Measurements from ENCODE around the gene GGA2. TPM values are rescaled to one million over a fixed set of nuclear protein-coding genes. Genes with fewer than 3 reads are reported as not detected.

The GGA2 gene
- total RNA-seq, 1 donor, result 18.1 TPM

- peaks cover 31% of the 10 kb centered on the region for H3K4me1 ChIP-seq (ENCODE audit: insufficient read depth, low read length)
- no peaks in the 10 kb centered on the region for H3K27me3 ChIP-seq (ENCODE audit: insufficient read depth, low read length)
- peak; percentile 64 for DNase-seq (ENCODE audit: insufficient read length, low spot score, missing footprints)
- H3K27ac ChIP-seq (ENCODE audit: low read depth, low read length), result peak overlapping the region; percentile 78
- H4K20me1 ChIP-seq (ENCODE audit: insufficient read depth, low read length), result peaks cover 76% of the 10 kb centered on the region
- TF ChIP-seq CTCF (IDR thresholded peaks at IDR 0.05; ENCODE audit: extremely low read depth, low read depth, low read length), result no peak
- peak overlapping the region; percentile 69 for H3K4me2 ChIP-seq (ENCODE audit: insufficient read depth, low read length)
- no peak overlapping the region for H2AFZ ChIP-seq (ENCODE audit: low read length)
- H3K4me3 ChIP-seq (ENCODE audit: insufficient read depth, low read length), result peak overlapping the region; percentile 33
- no peaks in the 10 kb centered on the region for H3K36me3 ChIP-seq (ENCODE audit: insufficient read depth, low read length)
- peaks cover 54% of the 10 kb centered on the region for H3K79me2 ChIP-seq (ENCODE audit: insufficient read depth, low read length)
- H3K9me3 ChIP-seq (ENCODE audit: low read depth, low read length), result no peaks in the 10 kb centered on the region
Observed at GRCh38 chr16:23505180-23505665, 5.1 kb downstream of the GGA2 start.

- Histone ChIP-seq H3K27me3 (ENCODE audit: insufficient read depth, low read length) (no peaks in the 10 kb centered on the region), H3K4me3 (ENCODE audit: insufficient read depth, low read length) (peak overlapping the region; percentile 33), H3K4me2 (ENCODE audit: insufficient read depth, low read length) (peak overlapping the region; percentile 69), H2AFZ (ENCODE audit: low read length) (no peak overlapping the region), H3K79me2 (ENCODE audit: insufficient read depth, low read length) (peaks cover 59% of the 10 kb centered on the region), H3K36me3 (ENCODE audit: insufficient read depth, low read length) (no peaks in the 10 kb centered on the region), H3K4me1 (ENCODE audit: insufficient read depth, low read length) (peaks cover 31% of the 10 kb centered on the region), H3K9me3 (ENCODE audit: low read depth, low read length) (no peaks in the 10 kb centered on the region), H3K27ac (ENCODE audit: low read depth, low read length) (peak overlapping the region; percentile 78), H4K20me1 (ENCODE audit: insufficient read depth, low read length) (peaks cover 82% of the 10 kb centered on the region)
- peak; percentile 8 for TF ChIP-seq CTCF (IDR thresholded peaks at IDR 0.05; ENCODE audit: extremely low read depth, low read depth, low read length)
- DNase-seq (ENCODE audit: insufficient read length, low spot score, missing footprints), result peak; percentile 95
Observed at GRCh38 chr16:23504453-23505179, 5.7 kb downstream of the GGA2 start.

GRCh38 chr16:23504076-23504452 is 6.2 kb downstream of the GGA2 start:
- H3K27ac ChIP-seq (ENCODE audit: low read depth, low read length), result peak overlapping the region; percentile 78
- peak overlapping the region; percentile 2 for H3K4me3 ChIP-seq (ENCODE audit: insufficient read depth, low read length)
- H3K9me3 ChIP-seq (ENCODE audit: low read depth, low read length), result no peaks in the 10 kb centered on the region
- H3K4me1 ChIP-seq (ENCODE audit: insufficient read depth, low read length), result peaks cover 26% of the 10 kb centered on the region
- no peaks in the 10 kb centered on the region for H3K27me3 ChIP-seq (ENCODE audit: insufficient read depth, low read length)
- DNase-seq (ENCODE audit: insufficient read length, low spot score, missing footprints), result peak; percentile 91
- no peak overlapping the region for H2AFZ ChIP-seq (ENCODE audit: low read length)
- peak overlapping the region; percentile 69 for H3K4me2 ChIP-seq (ENCODE audit: insufficient read depth, low read length)
- H4K20me1 ChIP-seq (ENCODE audit: insufficient read depth, low read length), result peaks cover 80% of the 10 kb centered on the region
- peaks cover 55% of the 10 kb centered on the region for H3K79me2 ChIP-seq (ENCODE audit: insufficient read depth, low read length)
- H3K36me3 ChIP-seq (ENCODE audit: insufficient read depth, low read length), result no peaks in the 10 kb centered on the region
- no peak for TF ChIP-seq CTCF (IDR thresholded peaks at IDR 0.05; ENCODE audit: extremely low read depth, low read depth, low read length)

DNA sequence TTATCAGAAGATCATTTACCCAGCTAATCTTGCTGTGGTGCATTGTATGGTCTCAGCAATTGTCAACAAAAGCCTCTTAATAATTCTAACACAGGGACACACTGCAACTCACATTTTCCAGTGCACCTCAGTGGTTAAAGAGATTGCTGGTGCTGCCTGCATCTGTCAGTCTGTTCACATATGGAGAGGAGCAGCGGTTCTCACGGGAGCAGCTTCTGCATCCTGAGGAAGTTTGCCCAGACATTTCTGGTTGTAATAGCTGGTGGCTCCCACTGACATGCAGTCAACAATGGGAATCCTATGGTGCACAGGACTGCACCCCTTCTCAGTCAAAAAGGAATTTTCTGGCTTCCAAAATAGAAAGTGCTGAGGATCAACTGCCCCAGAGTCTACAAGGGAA is 7.8 kb downstream of the GGA2 start:
- Histone ChIP-seq H3K27me3 (ENCODE audit: insufficient read depth, low read length) (no peaks in the 10 kb centered on the region), H3K4me1 (ENCODE audit: insufficient read depth, low read length) (peaks cover 19% of the 10 kb centered on the region), H3K9me3 (ENCODE audit: low read depth, low read length) (no peaks in the 10 kb centered on the region), H3K36me3 (ENCODE audit: insufficient read depth, low read length) (no peaks in the 10 kb centered on the region), H3K4me2 (ENCODE audit: insufficient read depth, low read length) (no peak overlapping the region), H4K20me1 (ENCODE audit: insufficient read depth, low read length) (peaks cover 74% of the 10 kb centered on the region), H3K27ac (ENCODE audit: low read depth, low read length) (no peak overlapping the region), H2AFZ (ENCODE audit: low read length) (no peak overlapping the region), H3K79me2 (ENCODE audit: insufficient read depth, low read length) (peaks cover 44% of the 10 kb centered on the region), H3K4me3 (ENCODE audit: insufficient read depth, low read length) (no peak overlapping the region)
- no peak for DNase-seq (ENCODE audit: insufficient read length, low spot score, missing footprints)
- no peak for TF ChIP-seq CTCF (IDR thresholded peaks at IDR 0.05; ENCODE audit: extremely low read depth, low read depth, low read length)

All from osteoblast (primary cell).